CD4-positive, alpha-beta T cell treated with Interferon gamma for 1 hour (primary cell): Measurements from ENCODE around the gene DDC.
"Not testable (repeated sequence)": the region's sequence is repeated elsewhere in the genome, so short reads cannot be mapped to it uniquely, and the experiment has no call there.

Source experiments
- DNase-seq: peaks from one replicate; pipeline ENCODE4 v3.0.0-alpha.2; 2020

Gene DDC

GRCh38 chr7:50587737-50588136, 22.5 kb upstream of the DDC start:
- DNase-seq, result no peak

- no peak for DNase-seq
Observed at GRCh38 chr7:50584793-50585408, 19.7 kb upstream of the DDC start.

GRCh38 chr7:50584386-50584785, 19.2 kb upstream of the DDC start:
- DNase-seq, result no peak

GRCh38 chr7:50583295-50583694, 18.1 kb upstream of the DDC start:
- DNase-seq, result not testable (repeated sequence)

GRCh38 chr7:50582271-50582670, 17.1 kb upstream of the DDC start:
- not testable (repeated sequence) for DNase-seq

GRCh38 chr7:50580666-50581065, 15.5 kb upstream of the DDC start:
- DNase-seq, result not testable (repeated sequence)

- no peak for DNase-seq
Observed at GRCh38 chr7:50580057-50580456, 14.9 kb upstream of the DDC start.

- not testable (repeated sequence) for DNase-seq
Observed at GRCh38 chr7:50578105-50578504, 12.9 kb upstream of the DDC start.

- no peak for DNase-seq
Observed at GRCh38 chr7:50577569-50577968, 12.4 kb upstream of the DDC start.

GRCh38 chr7:50576388-50576787, 11.2 kb upstream of the DDC start:
- not testable (repeated sequence) for DNase-seq

- no peak for DNase-seq
Observed at GRCh38 chr7:50567715-50568261, 2.6 kb upstream of the DDC start.

GRCh38 chr7:50565977-50566376, 772 bp upstream of the DDC start:
- no peak for DNase-seq

GRCh38 chr7:50565559-50565916, 333 bp upstream of the DDC start:
- no peak for DNase-seq

GRCh38 chr7:50564171-50564570, 1.0 kb downstream of the DDC start:
- DNase-seq, result no peak

- DNase-seq, result no peak
Observed at GRCh38 chr7:50562136-50562535, 3.1 kb downstream of the DDC start.

- no peak for DNase-seq
Observed at GRCh38 chr7:50560865-50561351, 4.3 kb downstream of the DDC start.

- DNase-seq, result no peak
Observed at GRCh38 chr7:50559881-50560280, 5.3 kb downstream of the DDC start.

GRCh38 chr7:50558294-50559053, 6.7 kb downstream of the DDC start:
- DNase-seq, result no peak

- no peak for DNase-seq
Observed at GRCh38 chr7:50557099-50557498, 8.1 kb downstream of the DDC start.

GRCh38 chr7:50556247-50556991, 8.8 kb downstream of the DDC start:
- no peak for DNase-seq

GRCh38 chr7:50555594-50556140, 9.5 kb downstream of the DDC start:
- no peak for DNase-seq

GRCh38 chr7:50554431-50555322, 10.5 kb downstream of the DDC start:
- no peak for DNase-seq
